Esophagus muscularis mucosa (tissue), 4 donors: ENCODE data around the gene STK39. TPM values are rescaled to one million over a fixed set of nuclear protein-coding genes. Genes with fewer than 3 reads are reported as not detected.

Source experiments
- DNase-seq: peaks from one replicate; pipeline ENCODE4 v3.0.0-alpha.2; 2017; ENCODE audit errors: extremely low spot score
- H3K27ac ChIP-seq, 4 donors: fragments of 200-600 bp; sonication (generic); replicated peaks in 1 of 4; 1 replicate in 3 of 4; 2 replicates in 1 of 4; pipeline ENCODE4 v1.5.1; 2016 to 2019; ENCODE audit warnings: mild to moderate bottlenecking in 1 of 4
- H3K27me3 ChIP-seq, 4 donors: fragments of 200-600 bp; sonication (generic); one replicate each; pipeline versions ENCODE4 v1.5.1 to v1.6.0; 2016 to 2019
- H3K36me3 ChIP-seq, 4 donors: fragments of 200-600 bp; sonication (generic); one replicate each; pipeline ENCODE4 v1.5.1; 2016 to 2019
- H3K4me1 ChIP-seq, 4 donors: fragments of 200-600 bp; sonication (generic); one replicate each; pipeline ENCODE4 v1.5.1; 2016 to 2019
- H3K4me3 ChIP-seq, 4 donors: fragments of 200-600 bp; sonication (generic); 1 replicate in 2 of 4; 2 replicates in 2 of 4; pipeline ENCODE4 v1.5.1; 2016 to 2019; ENCODE audit warnings: mild to moderate bottlenecking in 4 of 4, moderate library complexity in 1 of 4
- H3K9me3 ChIP-seq, 4 donors: fragments of 200-600 bp; sonication (generic); 1 replicate in 3 of 4; 2 replicates in 1 of 4; pipeline ENCODE4 v1.5.1; 2016 to 2019
- EP300 ChIP-seq: sonication (generic); formaldehyde crosslinking; IDR thresholded peaks from one replicate; pipeline ENCODE4 v1.6.1; 2017; ENCODE audit warnings: antibody characterized with exemption
- POLR2A ChIP-seq: fragments of 450-650 bp; IDR thresholded peaks from one replicate; pipeline ENCODE4 v1.6.1; 2017; ENCODE audit warnings: antibody characterized with exemption, moderate library complexity, mild to moderate bottlenecking, low read depth
- POLR2AphosphoS5 ChIP-seq, 2 donors: sonication (generic); formaldehyde crosslinking; IDR thresholded peaks; one replicate each; pipeline ENCODE4 v1.6.1; 2017; ENCODE audit warnings: antibody characterized with exemption in 2 of 2
- WGBS: methylation state at CpG from one replicate; pipeline ENCODE4 v1.1.5; 2018; 5-methylcytosine and 5-hydroxymethylcytosine counted together
- intact Hi-C: fragments of 100-400 bp; cut with DNase I; formaldehyde crosslinking; loops from one replicate; pipeline ENCODE4 v1.15.1; 2023
- total RNA-seq, 4 donors: library from RNA; depleted of rRNA; stranded (reverse); fragments of >200 nt; gene quantifications; one replicate each; pipeline versions ENCODE4 v1.1.0 to v1.2.1, GENCODE V29; 2016
- TF ChIP-seq, protein P1 (sequence below), 3 experiments: fragments of 200-600 bp in 2 of 3; fragments of 450-650 bp in 1 of 3; sonication (generic) in 2 of 3; IDR thresholded peaks; one replicate each; pipeline ENCODE4 v1.5.1; 2017 to 2019; ENCODE audit warnings: antibody characterized with exemption in 3 of 3, mild to moderate bottlenecking in 2 of 3, moderate library complexity in 1 of 3

STK39 gene
- total RNA-seq, 4 donors from 2014 or later, result 32.5 to 49.1 (median 41.5) TPM

- 92% methylated on average over 2 of the region's 3 CpGs for WGBS
- Histone ChIP-seq H3K4me3 (no peak overlapping the region), H3K4me1 (peaks cover 0 to 10% (median 0%) of the 10 kb centered on the region in 4 donors), H3K27ac (no peak overlapping the region), H3K36me3 (peaks cover 0 to 12% (median 8%) of the 10 kb centered on the region in 4 donors), H3K27me3 (no peaks in the 10 kb centered on the region), H3K9me3 (no peaks in the 10 kb centered on the region)
- TF ChIP-seq, protein P1, sequence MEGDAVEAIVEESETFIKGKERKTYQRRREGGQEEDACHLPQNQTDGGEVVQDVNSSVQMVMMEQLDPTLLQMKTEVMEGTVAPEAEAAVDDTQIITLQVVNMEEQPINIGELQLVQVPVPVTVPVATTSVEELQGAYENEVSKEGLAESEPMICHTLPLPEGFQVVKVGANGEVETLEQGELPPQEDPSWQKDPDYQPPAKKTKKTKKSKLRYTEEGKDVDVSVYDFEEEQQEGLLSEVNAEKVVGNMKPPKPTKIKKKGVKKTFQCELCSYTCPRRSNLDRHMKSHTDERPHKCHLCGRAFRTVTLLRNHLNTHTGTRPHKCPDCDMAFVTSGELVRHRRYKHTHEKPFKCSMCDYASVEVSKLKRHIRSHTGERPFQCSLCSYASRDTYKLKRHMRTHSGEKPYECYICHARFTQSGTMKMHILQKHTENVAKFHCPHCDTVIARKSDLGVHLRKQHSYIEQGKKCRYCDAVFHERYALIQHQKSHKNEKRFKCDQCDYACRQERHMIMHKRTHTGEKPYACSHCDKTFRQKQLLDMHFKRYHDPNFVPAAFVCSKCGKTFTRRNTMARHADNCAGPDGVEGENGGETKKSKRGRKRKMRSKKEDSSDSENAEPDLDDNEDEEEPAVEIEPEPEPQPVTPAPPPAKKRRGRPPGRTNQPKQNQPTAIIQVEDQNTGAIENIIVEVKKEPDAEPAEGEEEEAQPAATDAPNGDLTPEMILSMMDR (IDR thresholded peaks at IDR 0.05), result no peak
- TF ChIP-seq POLR2AphosphoS5 (IDR thresholded peaks at IDR 0.05) (no peak), POLR2A (no peak), EP300 (no peak)
- intact Hi-C loops, result no loop called here
- DNase-seq, result no peak
Observed at GRCh38 chr2:168079236-168079635, 168.2 kb downstream of the STK39 start.

DNA sequence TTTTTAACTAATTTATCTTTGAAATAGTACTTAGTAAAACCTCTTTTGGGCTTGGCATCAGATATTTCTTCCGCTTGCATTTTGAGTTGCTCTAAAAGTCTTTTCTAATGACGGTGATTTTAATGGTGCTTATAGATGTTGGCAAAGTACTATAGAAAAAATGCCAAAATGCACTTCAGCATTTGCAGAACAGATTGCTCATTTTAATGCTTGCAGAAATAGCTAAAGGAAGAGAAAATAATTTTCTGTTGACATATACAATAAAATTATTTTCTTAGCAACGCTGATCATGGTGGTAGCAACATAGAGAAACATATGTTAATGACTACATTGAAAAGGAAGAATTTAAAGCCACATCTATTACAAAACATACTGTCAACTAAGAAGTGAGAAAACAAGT lies 170.7 kb downstream of the STK39 start:
- TF ChIP-seq, protein P1 (IDR thresholded peaks at IDR 0.05), result no peak
- no peak for TF ChIP-seq POLR2AphosphoS5 (IDR thresholded peaks at IDR 0.05)
- TF ChIP-seq POLR2A, result no peak
- TF ChIP-seq EP300, result no peak
- no peaks in the 10 kb centered on the region for H3K9me3 ChIP-seq
- 74% methylated on average over 3 of the region's 3 CpGs for WGBS

GRCh38 chr2:168075446-168075845 lies 171.9 kb downstream of the STK39 start:
- no peak overlapping the region for H3K27ac ChIP-seq
- H3K4me3 ChIP-seq, result no peak overlapping the region
- no peaks in the 10 kb centered on the region for H3K9me3 ChIP-seq
- no peaks in the 10 kb centered on the region for H3K27me3 ChIP-seq
- 90% methylated on average over 2 of the region's 2 CpGs for WGBS
- intact Hi-C loops, result no loop called here
- TF ChIP-seq EP300, result no peak
- TF ChIP-seq, protein P1 (IDR thresholded peaks at IDR 0.05), result no peak
- TF ChIP-seq POLR2AphosphoS5 (IDR thresholded peaks at IDR 0.05), result no peak
- no peak for TF ChIP-seq POLR2A
- peaks cover 0 to 28% (median 14%) of the 10 kb centered on the region in 4 donors for H3K36me3 ChIP-seq
- peaks cover 0 to 10% (median 4%) of the 10 kb centered on the region in 4 donors for H3K4me1 ChIP-seq
- DNase-seq, result no peak

More for the DNA sequence above, 170.7 kb downstream of the STK39 start:
- Histone ChIP-seq H3K36me3 (peaks cover 0 to 21% (median 12%) of the 10 kb centered on the region in 4 donors), H3K27ac (no peak overlapping the region), H3K4me1 (peaks cover 0 to 10% (median 4%) of the 10 kb centered on the region in 4 donors), H3K4me3 (no peak overlapping the region), H3K27me3 (no peaks in the 10 kb centered on the region)
- intact Hi-C loops, result no loop called here
- DNase-seq, result no peak

GRCh38 chr2:168072626-168073303 lies 174.6 kb downstream of the STK39 start:
- no peaks in the 10 kb centered on the region for H3K27me3 ChIP-seq

More at GRCh38 chr2:168072626-168073303, 174.6 kb downstream of the STK39 start:
- 54% methylated on average over 1 of the region's 1 CpG for WGBS
- DNase-seq, result no peak
- no peak for TF ChIP-seq POLR2AphosphoS5 (IDR thresholded peaks at IDR 0.05)
- no peak for TF ChIP-seq EP300
- TF ChIP-seq POLR2A, result no peak
- TF ChIP-seq, protein P1 (IDR thresholded peaks at IDR 0.05), result no peak
- H3K4me3 ChIP-seq, result no peak overlapping the region
- peaks cover 0 to 8% (median 2%) of the 10 kb centered on the region in 4 donors for H3K4me1 ChIP-seq
- no peak overlapping the region for H3K27ac ChIP-seq
- intact Hi-C loops, result no loop called here
- H3K9me3 ChIP-seq, result no peaks in the 10 kb centered on the region
- peaks cover 0 to 28% (median 14%) of the 10 kb centered on the region in 4 donors for H3K36me3 ChIP-seq
